ENCODE measurements around the gene CHD5. TPM values are rescaled to one million over a fixed set of nuclear protein-coding genes. Genes with fewer than 3 reads are reported as not detected.

CHD5 gene
- polyA plus RNA-seq, 4 donors = 0.28 to 1.8 (median 0.67) TPM; not detected in 1

DNA sequence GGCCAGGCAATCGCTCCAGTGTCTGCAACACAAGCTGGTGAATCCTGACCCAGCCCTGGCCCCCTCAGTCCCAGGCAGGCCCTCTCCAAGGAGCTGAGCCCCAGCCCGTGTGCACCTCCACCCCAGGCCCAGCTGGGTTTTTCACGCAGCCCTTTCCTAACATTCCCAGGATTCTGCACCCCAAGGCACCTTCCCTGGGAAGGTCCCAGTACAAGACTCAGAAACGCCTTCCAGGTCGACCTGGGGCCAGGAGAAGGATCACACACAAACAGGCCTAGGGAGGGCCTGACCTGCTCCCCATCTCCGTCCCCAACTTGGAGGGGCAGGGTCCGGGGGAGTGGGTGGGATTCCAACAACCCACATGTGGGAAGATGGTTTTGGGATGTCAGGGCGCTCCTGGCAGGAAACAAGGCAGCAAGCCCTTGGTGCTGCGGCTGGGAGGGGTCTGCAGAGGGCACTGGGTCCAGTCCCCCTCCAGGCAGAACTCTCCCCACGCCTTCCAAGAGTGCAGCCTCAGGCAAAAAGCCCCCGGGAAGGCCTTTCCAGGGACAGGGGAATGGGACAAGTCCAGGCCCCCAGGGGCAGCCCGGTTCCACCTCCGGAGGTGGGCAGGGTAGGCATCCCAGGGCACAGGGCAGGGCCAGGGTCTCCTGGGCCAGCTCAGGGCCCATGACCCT is 76.1 kb downstream of the CHD5 start:
- H3K27ac ChIP-seq (ENCODE audit: low read depth in 1 of 3, low read length in 2 of 3) = no peak overlapping the region
- no peaks in the 10 kb centered on the region for H3K4me1 ChIP-seq (ENCODE audit: control insufficient read depth in 3 of 3, insufficient read depth in 2 of 3, low read depth in 1 of 3, low read length in 2 of 3)
- H3K27me3 ChIP-seq (ENCODE audit: control insufficient read depth in 3 of 3, insufficient read depth in 3 of 3, low read length in 3 of 3) = no peaks in the 10 kb centered on the region
- WGBS, 3 donors = 68 to 74% (median 69%) methylated on average over 12 to 13 of the region's 13 CpGs
- H3K9me3 ChIP-seq (ENCODE audit: control insufficient read depth in 2 of 2, insufficient read depth in 1 of 2, low read depth in 1 of 2, low read length in 1 of 2) = no peaks in the 10 kb centered on the region
- no peak for FAIRE-seq
- no peak overlapping the region for H3K4me3 ChIP-seq (ENCODE audit: low read depth in 1 of 3, low read length in 3 of 3)
- DNase-seq = no peak
- H3K36me3 ChIP-seq (ENCODE audit: control insufficient read depth in 3 of 3, insufficient read depth in 2 of 3, low read depth in 1 of 3, low read length in 3 of 3) = no peaks in the 10 kb centered on the region

DNA sequence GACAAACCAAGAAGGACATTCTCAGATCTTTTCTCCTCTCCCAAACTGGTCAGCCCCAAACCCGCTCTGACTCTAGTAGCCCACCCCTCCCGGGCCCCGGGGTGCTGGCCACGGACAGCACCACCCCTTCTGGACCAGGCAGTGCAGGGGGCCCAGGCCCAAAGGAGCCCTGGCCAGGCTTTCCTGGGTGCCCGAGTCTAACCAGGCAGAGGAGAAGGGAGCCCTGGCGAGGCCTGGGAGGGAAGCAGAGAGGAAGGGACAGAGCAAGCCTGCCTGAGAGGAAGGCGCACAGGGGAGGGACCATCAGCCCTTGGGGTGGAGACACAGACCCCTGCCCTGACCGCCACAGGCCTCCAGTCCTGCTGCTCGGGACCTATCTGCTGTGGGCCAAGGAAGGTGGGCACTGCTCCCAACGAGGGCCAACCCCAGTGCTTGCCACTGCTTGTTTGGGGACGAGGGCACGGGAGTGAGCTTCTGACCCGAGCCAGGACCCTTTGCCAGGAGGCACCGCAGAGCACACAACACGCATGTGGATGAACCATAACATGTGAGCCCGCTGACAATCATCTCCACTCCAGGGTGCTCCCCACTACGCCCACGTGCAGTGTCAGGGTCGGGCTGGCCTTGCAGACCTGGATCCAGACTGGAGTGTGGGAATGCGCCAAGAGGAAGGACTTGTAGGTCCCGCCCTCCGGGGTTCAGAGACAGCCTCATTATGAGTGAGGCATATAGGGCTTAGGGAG is 76.8 kb downstream of the CHD5 start:
- no peaks in the 10 kb centered on the region for H3K27me3 ChIP-seq (ENCODE audit: control insufficient read depth in 3 of 3, insufficient read depth in 3 of 3, low read length in 3 of 3)
- FAIRE-seq = no peak
- DNase-seq = no peak

DNA sequence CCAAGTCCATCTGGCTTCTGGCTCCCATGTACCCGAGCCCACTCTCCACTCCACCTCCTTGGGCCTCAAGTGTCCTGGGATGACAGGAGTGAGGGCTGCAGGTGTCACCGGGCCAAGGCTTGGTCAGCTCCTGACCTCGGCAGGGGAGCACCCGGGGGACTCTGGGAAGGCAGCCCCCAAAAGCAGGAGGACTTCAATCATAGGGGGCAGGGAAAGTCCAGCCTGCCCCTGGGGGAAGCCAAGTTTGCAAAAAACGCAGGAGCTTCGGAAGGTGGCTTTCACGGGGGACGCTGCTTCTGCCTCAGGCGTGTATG is 77.6 kb downstream of the CHD5 start:
- 74 to 75% (median 74%) methylated on average over 8 to 9 of the region's 9 CpGs for WGBS, 3 donors
- FAIRE-seq = no peak
- DNase-seq = no peak
- Histone ChIP-seq H3K27ac (ENCODE audit: low read depth in 1 of 3, low read length in 2 of 3) (no peak overlapping the region), H3K4me1 (ENCODE audit: control insufficient read depth in 3 of 3, insufficient read depth in 2 of 3, low read depth in 1 of 3, low read length in 2 of 3) (no peaks in the 10 kb centered on the region), H3K4me3 (ENCODE audit: low read depth in 1 of 3, low read length in 3 of 3) (no peak overlapping the region), H3K36me3 (ENCODE audit: control insufficient read depth in 3 of 3, insufficient read depth in 2 of 3, low read depth in 1 of 3, low read length in 3 of 3) (peaks cover 0 to 5% (median 0%) of the 10 kb centered on the region in 3 donors), H3K27me3 (ENCODE audit: control insufficient read depth in 3 of 3, insufficient read depth in 3 of 3, low read length in 3 of 3) (no peaks in the 10 kb centered on the region), H3K9me3 (ENCODE audit: control insufficient read depth in 2 of 2, insufficient read depth in 1 of 2, low read depth in 1 of 2, low read length in 1 of 2) (no peaks in the 10 kb centered on the region)

More for the DNA sequence above, 76.8 kb downstream of the CHD5 start:
- Histone ChIP-seq H3K4me3 (ENCODE audit: low read depth in 1 of 3, low read length in 3 of 3) (no peak overlapping the region), H3K36me3 (ENCODE audit: control insufficient read depth in 3 of 3, insufficient read depth in 2 of 3, low read depth in 1 of 3, low read length in 3 of 3) (peaks cover 0 to 5% (median 0%) of the 10 kb centered on the region in 3 donors), H3K9me3 (ENCODE audit: control insufficient read depth in 2 of 2, insufficient read depth in 1 of 2, low read depth in 1 of 2, low read length in 1 of 2) (no peaks in the 10 kb centered on the region), H3K4me1 (ENCODE audit: control insufficient read depth in 3 of 3, insufficient read depth in 2 of 3, low read depth in 1 of 3, low read length in 2 of 3) (no peaks in the 10 kb centered on the region), H3K27ac (ENCODE audit: low read depth in 1 of 3, low read length in 2 of 3) (no peak overlapping the region)
- 62 to 79% (median 70%) methylated on average over 21 to 22 of the region's 22 CpGs for WGBS, 3 donors

DNA sequence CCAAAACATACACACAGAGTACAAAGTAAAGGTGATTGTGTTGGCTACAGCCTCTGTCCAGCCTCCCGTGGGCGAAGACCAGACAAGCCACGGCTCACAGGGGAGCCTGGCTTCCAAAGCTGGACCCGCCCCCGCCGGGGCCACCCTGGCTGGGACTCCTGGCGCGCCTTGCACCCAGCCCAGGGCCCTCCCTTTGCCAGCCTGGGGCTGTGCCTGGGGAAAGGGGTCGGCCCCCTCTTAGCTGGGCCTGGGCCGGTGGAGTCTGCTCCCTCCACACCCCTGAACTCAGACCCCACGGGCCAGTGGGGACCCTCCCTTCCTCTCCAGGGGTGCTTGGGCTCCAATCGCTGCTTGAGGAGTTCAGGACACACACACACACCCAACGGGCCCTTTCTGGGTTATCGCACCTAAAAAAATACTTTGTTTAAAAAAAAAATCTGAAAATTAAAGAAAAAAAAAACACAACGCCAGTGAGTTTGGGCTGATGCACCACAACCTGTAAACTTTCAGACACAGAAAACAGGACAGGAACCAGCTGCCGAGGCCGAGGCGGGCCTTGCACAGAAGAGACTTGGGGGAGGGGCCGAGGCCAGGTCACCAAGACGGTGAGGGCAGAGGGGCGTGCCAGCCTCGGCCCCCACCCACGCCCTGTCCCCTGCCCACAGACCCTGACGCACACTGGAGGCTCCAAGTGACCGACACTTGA is 78.1 kb downstream of the CHD5 start:
- 37 to 43% (median 42%) methylated on average over 24 to 25 of the region's 25 CpGs for WGBS, 3 donors
- Histone ChIP-seq H3K27ac (ENCODE audit: low read depth in 1 of 3, low read length in 2 of 3) (no peak overlapping the region), H3K4me1 (ENCODE audit: control insufficient read depth in 3 of 3, insufficient read depth in 2 of 3, low read depth in 1 of 3, low read length in 2 of 3) (no peaks in the 10 kb centered on the region), H3K4me3 (ENCODE audit: low read depth in 1 of 3, low read length in 3 of 3) (no peak overlapping the region), H3K27me3 (ENCODE audit: control insufficient read depth in 3 of 3, insufficient read depth in 3 of 3, low read length in 3 of 3) (no peaks in the 10 kb centered on the region), H3K9me3 (ENCODE audit: control insufficient read depth in 2 of 2, insufficient read depth in 1 of 2, low read depth in 1 of 2, low read length in 1 of 2) (no peaks in the 10 kb centered on the region), H3K36me3 (ENCODE audit: control insufficient read depth in 3 of 3, insufficient read depth in 2 of 3, low read depth in 1 of 3, low read length in 3 of 3) (peaks cover 0 to 5% (median 0%) of the 10 kb centered on the region in 3 donors)
- no peak for FAIRE-seq
- no peak for DNase-seq

DNA sequence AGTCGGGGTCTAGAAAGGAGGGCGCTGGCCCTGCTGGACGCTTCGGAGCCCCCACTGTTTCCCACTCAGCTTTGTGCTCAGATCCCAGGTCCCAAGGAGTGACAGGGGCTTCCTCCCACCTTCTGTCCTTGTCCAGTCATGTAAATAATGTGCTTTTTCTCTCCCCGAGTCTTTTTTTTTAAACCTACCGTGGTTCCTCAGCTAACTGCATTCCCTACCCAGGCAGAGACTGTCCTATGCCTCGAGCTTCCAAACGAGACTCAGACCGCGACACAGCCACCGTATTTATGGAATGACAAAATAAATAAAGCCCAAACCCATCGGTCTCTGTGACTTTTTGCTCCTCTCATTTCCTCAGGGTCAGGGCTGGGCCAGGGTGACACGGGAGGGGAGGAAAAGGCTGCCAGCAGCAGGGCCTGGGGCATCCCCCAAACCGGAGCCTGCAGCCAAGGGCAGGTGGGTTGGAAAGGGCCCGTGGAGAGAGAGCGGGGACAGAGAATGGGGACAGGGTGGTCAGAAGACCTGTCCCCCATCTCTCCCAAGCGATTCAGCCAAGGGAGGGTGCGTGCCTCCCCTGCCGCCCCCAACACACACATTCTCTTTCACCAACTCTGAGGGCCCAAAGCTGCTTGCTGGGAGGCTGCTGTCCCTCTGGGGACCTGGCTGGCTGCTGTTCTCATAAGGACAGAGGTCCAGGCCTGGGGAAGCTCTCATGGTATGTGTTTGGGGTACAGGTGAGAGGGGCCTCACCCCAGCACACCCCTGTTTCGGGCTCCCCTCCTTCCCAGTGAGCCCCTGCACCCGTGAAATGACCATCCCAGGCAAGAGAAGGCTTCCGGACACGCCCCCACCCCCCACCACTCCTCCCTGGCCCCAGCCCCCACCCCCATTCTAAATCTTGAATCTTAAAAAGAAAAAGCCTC is 79.0 kb downstream of the CHD5 start:
- no peak for DNase-seq
- Histone ChIP-seq H3K9me3 (ENCODE audit: control insufficient read depth in 2 of 2, insufficient read depth in 1 of 2, low read depth in 1 of 2, low read length in 1 of 2) (no peaks in the 10 kb centered on the region), H3K27me3 (ENCODE audit: control insufficient read depth in 3 of 3, insufficient read depth in 3 of 3, low read length in 3 of 3) (no peaks in the 10 kb centered on the region), H3K36me3 (ENCODE audit: control insufficient read depth in 3 of 3, insufficient read depth in 2 of 3, low read depth in 1 of 3, low read length in 3 of 3) (peaks cover 0 to 5% (median 0%) of the 10 kb centered on the region in 3 donors), H3K27ac (ENCODE audit: low read depth in 1 of 3, low read length in 2 of 3) (no peak overlapping the region), H3K4me1 (ENCODE audit: control insufficient read depth in 3 of 3, insufficient read depth in 2 of 3, low read depth in 1 of 3, low read length in 2 of 3) (no peaks in the 10 kb centered on the region), H3K4me3 (ENCODE audit: low read depth in 1 of 3, low read length in 3 of 3) (no peak overlapping the region)
- FAIRE-seq = no peak
- WGBS, 3 donors = 52 to 59% (median 56%) methylated on average over 22 to 23 of the region's 23 CpGs

DNA sequence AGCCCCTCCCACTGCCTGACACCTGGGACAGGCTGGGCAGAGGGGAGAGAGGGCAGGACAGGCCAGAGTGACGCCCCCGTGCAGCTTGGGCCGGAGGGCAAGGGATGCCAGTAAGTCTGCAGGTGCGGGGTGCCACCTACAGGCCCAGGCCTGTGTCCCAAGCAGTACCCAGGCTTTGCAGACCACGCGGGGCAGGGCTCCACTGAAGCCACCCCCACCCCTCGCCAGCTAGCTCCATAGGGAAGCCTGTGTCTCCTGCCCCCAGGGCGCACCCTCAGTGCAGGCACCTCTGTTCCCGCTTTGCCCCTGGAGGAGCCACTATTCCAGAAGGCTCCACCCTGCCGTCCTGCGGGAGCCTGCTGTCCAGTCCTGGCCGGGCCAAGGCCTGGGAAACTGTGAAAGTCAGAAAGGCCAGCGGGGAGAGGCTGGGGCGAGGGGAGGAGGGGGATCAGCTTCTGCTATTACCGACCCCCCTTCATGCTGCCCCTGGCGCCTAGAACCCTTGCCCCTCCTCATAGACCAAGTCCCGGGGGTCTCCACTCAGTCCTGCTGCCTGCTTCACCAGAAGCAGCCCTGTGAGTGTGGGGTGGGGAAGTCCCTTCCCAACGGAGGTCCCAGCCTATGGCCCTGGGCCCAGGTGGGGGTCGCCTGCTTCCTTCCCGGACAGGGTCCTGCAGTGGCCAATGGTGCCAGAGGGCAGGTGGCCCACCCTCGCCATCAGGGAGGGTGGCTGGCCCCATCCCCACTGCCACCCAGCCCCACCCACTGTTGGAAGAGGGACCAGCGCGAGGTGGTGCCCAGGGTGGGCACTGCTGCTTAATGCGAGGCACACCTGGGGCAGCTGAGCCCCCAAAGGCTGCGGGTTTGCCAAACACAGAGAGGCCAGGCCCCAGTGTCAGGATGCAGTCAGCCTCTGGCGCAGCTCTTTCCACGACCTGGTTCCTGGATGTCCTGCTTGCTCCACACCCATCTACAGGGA is 80.0 kb downstream of the CHD5 start:
- no peaks in the 10 kb centered on the region for H3K27me3 ChIP-seq (ENCODE audit: control insufficient read depth in 3 of 3, insufficient read depth in 3 of 3, low read length in 3 of 3)
- FAIRE-seq (no peak), DNase-seq (peak in 1 of 2 donors; percentile 15)
- H3K4me1 ChIP-seq (ENCODE audit: control insufficient read depth in 3 of 3, insufficient read depth in 2 of 3, low read depth in 1 of 3, low read length in 2 of 3) = no peaks in the 10 kb centered on the region
- H3K36me3 ChIP-seq (ENCODE audit: control insufficient read depth in 3 of 3, insufficient read depth in 2 of 3, low read depth in 1 of 3, low read length in 3 of 3) = peaks cover 0 to 5% (median 0%) of the 10 kb centered on the region in 3 donors
- 55 to 73% (median 63%) methylated on average over 23 to 27 of the region's 27 CpGs for WGBS, 3 donors
- H3K27ac ChIP-seq (ENCODE audit: low read depth in 1 of 3, low read length in 2 of 3) = no peak overlapping the region
- no peaks in the 10 kb centered on the region for H3K9me3 ChIP-seq (ENCODE audit: control insufficient read depth in 2 of 2, insufficient read depth in 1 of 2, low read depth in 1 of 2, low read length in 1 of 2)
- H3K4me3 ChIP-seq (ENCODE audit: low read depth in 1 of 3, low read length in 3 of 3) = no peak overlapping the region

DNA sequence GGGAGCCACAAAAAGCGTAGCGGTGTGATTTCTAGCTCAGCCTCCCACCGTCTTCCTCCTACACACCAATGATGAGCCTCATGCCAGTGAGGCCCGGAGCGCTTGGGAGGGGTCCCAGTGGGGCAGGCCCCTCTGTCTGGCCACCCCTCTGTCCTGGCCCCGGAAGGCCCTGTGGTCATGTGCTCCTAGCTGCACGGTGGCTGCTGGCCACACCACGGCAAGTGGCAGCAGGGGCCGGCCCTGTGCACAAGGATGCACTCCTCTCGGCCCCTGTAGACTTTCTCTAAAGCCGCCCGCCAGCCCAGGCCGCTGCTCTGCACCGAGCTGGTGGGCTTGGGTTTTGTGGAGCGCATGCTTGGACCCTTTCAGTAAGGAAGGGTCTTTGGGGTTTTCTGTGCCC is 80.8 kb downstream of the CHD5 start:
- no peaks in the 10 kb centered on the region for H3K27me3 ChIP-seq (ENCODE audit: control insufficient read depth in 3 of 3, insufficient read depth in 3 of 3, low read length in 3 of 3)
- no peaks in the 10 kb centered on the region for H3K4me1 ChIP-seq (ENCODE audit: control insufficient read depth in 3 of 3, insufficient read depth in 2 of 3, low read depth in 1 of 3, low read length in 2 of 3)
- no peak overlapping the region for H3K27ac ChIP-seq (ENCODE audit: low read depth in 1 of 3, low read length in 2 of 3)
- 83 to 91% (median 87%) methylated on average over 12 to 15 of the region's 15 CpGs for WGBS, 3 donors
- FAIRE-seq (no peak), DNase-seq (no peak)
- no peak overlapping the region for H3K4me3 ChIP-seq (ENCODE audit: low read depth in 1 of 3, low read length in 3 of 3)
- peaks cover 0 to 10% (median 0%) of the 10 kb centered on the region in 3 donors for H3K36me3 ChIP-seq (ENCODE audit: control insufficient read depth in 3 of 3, insufficient read depth in 2 of 3, low read depth in 1 of 3, low read length in 3 of 3)
- H3K9me3 ChIP-seq (ENCODE audit: control insufficient read depth in 2 of 2, insufficient read depth in 1 of 2, low read depth in 1 of 2, low read length in 1 of 2) = no peaks in the 10 kb centered on the region
